ENCODE results near the gene MEPCE. TPM values are rescaled to one million over a fixed set of nuclear protein-coding genes. Genes with fewer than 3 reads are reported as not detected.

Gene MEPCE
- total and polyA plus RNA-seq, 9 of the 15 experiments (the other 6 are each of a cell fraction or from before 2014, with no cell fraction given) = 10.9 to 76.3 (median 44.1) TPM

DNA sequence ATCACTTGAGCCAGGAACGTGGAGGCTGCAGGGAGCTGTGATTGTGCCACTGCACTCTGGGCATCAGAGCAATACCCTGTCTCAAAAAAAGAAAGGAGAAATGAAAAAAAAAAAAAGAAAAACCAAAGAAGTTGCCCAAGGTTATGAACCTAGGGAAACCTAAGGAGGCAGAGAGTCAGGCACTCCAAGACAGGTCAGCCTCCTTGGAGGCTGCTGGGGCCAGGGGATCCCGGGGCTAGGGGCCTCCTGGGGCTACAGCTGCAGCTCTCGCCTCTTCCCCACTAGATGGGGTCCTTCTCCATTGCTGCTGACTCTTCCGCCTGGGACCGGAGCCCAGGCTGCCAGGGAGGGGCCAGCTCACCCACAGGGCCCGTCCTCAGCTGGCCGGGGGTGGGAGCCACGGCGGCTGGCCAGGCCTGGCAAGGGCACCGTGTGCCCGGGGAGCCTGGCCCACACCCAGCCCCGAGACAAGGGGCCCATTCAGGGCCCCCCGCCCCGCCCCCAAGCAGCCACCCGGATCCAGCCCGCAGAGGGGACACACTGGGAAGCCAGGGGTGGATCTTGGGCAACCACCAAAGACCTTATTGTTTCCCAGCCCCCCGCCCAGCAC lies 36.2 kb downstream of the MEPCE start (continued):
- TF ChIP-seq, protein P1, sequence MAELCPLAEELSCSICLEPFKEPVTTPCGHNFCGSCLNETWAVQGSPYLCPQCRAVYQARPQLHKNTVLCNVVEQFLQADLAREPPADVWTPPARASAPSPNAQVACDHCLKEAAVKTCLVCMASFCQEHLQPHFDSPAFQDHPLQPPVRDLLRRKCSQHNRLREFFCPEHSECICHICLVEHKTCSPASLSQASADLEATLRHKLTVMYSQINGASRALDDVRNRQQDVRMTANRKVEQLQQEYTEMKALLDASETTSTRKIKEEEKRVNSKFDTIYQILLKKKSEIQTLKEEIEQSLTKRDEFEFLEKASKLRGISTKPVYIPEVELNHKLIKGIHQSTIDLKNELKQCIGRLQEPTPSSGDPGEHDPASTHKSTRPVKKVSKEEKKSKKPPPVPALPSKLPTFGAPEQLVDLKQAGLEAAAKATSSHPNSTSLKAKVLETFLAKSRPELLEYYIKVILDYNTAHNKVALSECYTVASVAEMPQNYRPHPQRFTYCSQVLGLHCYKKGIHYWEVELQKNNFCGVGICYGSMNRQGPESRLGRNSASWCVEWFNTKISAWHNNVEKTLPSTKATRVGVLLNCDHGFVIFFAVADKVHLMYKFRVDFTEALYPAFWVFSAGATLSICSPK (IDR thresholded peaks at IDR 0.05; ENCODE audit: borderline replicate concordance) = 0 out of 2 replicates have a peak, but pooled peaks have one; percentile 29
- TF ChIP-seq EZH2 (IDR thresholded peaks at IDR 0.05; ENCODE audit: borderline replicate concordance, low read depth, low read length) (no peak), KLF16 (IDR thresholded peaks at IDR 0.05) (peak; percentile 31; the same call in 1 of the 2 replicates), ZBTB7A (IDR thresholded peaks at IDR 0.05; ENCODE audit: borderline replicate concordance, control insufficient read depth, low read depth, low read length) (peak; percentile 87), NR1H2 (CRISPR knock-in tag; IDR thresholded peaks at IDR 0.05) (no peak), SIN3B (IDR thresholded peaks at IDR 0.05; ENCODE audit: low read depth) (no peak), HDAC1 (IDR thresholded peaks at IDR 0.05) (no peak), HNRNPUL1 (IDR thresholded peaks at IDR 0.05; ENCODE audit: low read length) (no peak), ZBTB8A (IDR thresholded peaks at IDR 0.05; ENCODE audit: partially characterized antibody) (no peak)
- TF ChIP-seq, protein P2, sequence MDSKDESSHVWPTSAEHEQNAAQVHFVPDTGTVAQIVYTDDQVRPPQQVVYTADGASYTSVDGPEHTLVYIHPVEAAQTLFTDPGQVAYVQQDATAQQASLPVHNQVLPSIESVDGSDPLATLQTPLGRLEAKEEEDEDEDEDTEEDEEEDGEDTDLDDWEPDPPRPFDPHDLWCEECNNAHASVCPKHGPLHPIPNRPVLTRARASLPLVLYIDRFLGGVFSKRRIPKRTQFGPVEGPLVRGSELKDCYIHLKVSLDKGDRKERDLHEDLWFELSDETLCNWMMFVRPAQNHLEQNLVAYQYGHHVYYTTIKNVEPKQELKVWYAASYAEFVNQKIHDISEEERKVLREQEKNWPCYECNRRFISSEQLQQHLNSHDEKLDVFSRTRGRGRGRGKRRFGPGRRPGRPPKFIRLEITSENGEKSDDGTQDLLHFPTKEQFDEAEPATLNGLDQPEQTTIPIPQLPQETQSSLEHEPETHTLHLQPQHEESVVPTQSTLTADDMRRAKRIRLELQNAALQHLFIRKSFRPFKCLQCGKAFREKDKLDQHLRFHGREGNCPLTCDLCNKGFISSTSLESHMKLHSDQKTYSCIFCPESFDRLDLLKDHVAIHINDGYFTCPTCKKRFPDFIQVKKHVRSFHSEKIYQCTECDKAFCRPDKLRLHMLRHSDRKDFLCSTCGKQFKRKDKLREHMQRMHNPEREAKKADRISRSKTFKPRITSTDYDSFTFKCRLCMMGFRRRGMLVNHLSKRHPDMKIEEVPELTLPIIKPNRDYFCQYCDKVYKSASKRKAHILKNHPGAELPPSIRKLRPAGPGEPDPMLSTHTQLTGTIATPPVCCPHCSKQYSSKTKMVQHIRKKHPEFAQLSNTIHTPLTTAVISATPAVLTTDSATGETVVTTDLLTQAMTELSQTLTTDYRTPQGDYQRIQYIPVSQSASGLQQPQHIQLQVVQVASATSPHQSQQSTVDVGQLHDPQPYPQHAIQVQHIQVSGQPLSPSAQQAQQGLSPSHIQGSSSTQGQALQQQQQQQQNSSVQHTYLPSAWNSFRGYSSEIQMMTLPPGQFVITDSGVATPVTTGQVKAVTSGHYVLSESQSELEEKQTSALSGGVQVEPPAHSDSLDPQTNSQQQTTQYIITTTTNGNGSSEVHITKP (IDR thresholded peaks at IDR 0.05; ENCODE audit: partially characterized antibody) = no peak
- TF ChIP-seq, protein P3, sequence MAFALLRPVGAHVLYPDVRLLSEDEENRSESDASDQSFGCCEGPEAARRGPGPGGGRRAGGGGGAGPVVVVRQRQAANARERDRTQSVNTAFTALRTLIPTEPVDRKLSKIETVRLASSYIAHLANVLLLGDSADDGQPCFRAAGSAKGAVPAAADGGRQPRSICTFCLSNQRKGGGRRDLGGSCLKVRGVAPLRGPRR (CRISPR knock-in tag; IDR thresholded peaks at IDR 0.05) = no peak
- TF ChIP-seq, protein P4, sequence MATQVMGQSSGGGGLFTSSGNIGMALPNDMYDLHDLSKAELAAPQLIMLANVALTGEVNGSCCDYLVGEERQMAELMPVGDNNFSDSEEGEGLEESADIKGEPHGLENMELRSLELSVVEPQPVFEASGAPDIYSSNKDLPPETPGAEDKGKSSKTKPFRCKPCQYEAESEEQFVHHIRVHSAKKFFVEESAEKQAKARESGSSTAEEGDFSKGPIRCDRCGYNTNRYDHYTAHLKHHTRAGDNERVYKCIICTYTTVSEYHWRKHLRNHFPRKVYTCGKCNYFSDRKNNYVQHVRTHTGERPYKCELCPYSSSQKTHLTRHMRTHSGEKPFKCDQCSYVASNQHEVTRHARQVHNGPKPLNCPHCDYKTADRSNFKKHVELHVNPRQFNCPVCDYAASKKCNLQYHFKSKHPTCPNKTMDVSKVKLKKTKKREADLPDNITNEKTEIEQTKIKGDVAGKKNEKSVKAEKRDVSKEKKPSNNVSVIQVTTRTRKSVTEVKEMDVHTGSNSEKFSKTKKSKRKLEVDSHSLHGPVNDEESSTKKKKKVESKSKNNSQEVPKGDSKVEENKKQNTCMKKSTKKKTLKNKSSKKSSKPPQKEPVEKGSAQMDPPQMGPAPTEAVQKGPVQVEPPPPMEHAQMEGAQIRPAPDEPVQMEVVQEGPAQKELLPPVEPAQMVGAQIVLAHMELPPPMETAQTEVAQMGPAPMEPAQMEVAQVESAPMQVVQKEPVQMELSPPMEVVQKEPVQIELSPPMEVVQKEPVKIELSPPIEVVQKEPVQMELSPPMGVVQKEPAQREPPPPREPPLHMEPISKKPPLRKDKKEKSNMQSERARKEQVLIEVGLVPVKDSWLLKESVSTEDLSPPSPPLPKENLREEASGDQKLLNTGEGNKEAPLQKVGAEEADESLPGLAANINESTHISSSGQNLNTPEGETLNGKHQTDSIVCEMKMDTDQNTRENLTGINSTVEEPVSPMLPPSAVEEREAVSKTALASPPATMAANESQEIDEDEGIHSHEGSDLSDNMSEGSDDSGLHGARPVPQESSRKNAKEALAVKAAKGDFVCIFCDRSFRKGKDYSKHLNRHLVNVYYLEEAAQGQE (IDR thresholded peaks at IDR 0.05; ENCODE audit: borderline replicate concordance) = peak; percentile 64
- TF ChIP-seq, protein P4 (CRISPR knock-in tag; IDR thresholded peaks at IDR 0.05; ENCODE audit: low read depth) = no peak
